Smooth muscle cell (in vitro differentiated cells): ENCODE data around the gene EGLN3. TPM values are rescaled to one million over a fixed set of nuclear protein-coding genes. Genes with fewer than 3 reads are reported as not detected.

Experiments
- DNase-seq: peaks from one replicate; lab custom pipeline; 2025; ENCODE audit not compliant: unreplicated experiment; lab: John Stamatoyannopoulos, UW
- H2AFZ ChIP-seq: fragments of 200-600 bp; sonication (generic); 2 replicates; pipeline ENCODE4 v1.6.0; 2016; ENCODE audit warnings: antibody characterized with exemption, low read depth, mild to moderate bottlenecking
- H3F3A ChIP-seq: fragments of 200-600 bp; sonication (generic); 2 replicates; pipeline ENCODE4 v1.6.0; 2017; ENCODE audit warnings: antibody characterized with exemption, low read depth
- H3K27ac ChIP-seq: fragments of 200-600 bp; sonication (generic); 2 replicates; pipeline ENCODE4 v1.5.1; 2016; ENCODE audit warnings: low read depth, mild to moderate bottlenecking
- H3K27me3 ChIP-seq: fragments of 200-600 bp; sonication (generic); 2 replicates; pipeline ENCODE4 v1.6.1; 2016; ENCODE audit warnings: low read depth, mild to moderate bottlenecking
- H3K36me3 ChIP-seq: fragments of 200-600 bp; sonication (generic); 2 replicates; pipeline ENCODE4 v1.5.1; 2016; ENCODE audit warnings: low read depth
- H3K4me1 ChIP-seq: fragments of 200-600 bp; sonication (generic); 2 replicates; pipeline ENCODE4 v1.5.1; 2016; ENCODE audit warnings: low read depth
- H3K4me2 ChIP-seq: fragments of 200-600 bp; sonication (generic); 2 replicates; pipeline ENCODE4 v1.6.0; 2016; ENCODE audit warnings: mild to moderate bottlenecking
- H3K4me3 ChIP-seq: fragments of 200-600 bp; sonication (generic); 2 replicates; pipeline ENCODE4 v1.5.1; 2016; ENCODE audit warnings: mild to moderate bottlenecking
- H3K79me2 ChIP-seq: fragments of 200-600 bp; sonication (generic); 2 replicates; pipeline ENCODE4 v1.6.0; 2016; ENCODE audit warnings: low read depth, mild to moderate bottlenecking
- H3K9ac ChIP-seq: fragments of 200-600 bp; sonication (generic); 2 replicates; pipeline ENCODE4 v1.6.0; 2016; ENCODE audit warnings: low read depth
- H3K9me3 ChIP-seq: fragments of 200-600 bp; sonication (generic); replicated peaks from 2 replicates; pipeline ENCODE4 v1.5.1; 2016; ENCODE audit warnings: low read depth
- H4K20me1 ChIP-seq: fragments of 200-600 bp; sonication (generic); 2 replicates; pipeline ENCODE4 v1.6.0; 2016; ENCODE audit warnings: low read depth
- WGBS: methylation state at CpG from one replicate; pipeline ENCODE4 v1.1.7; 2016; ENCODE audit warnings: low lambda C conversion rate; 5-methylcytosine and 5-hydroxymethylcytosine counted together
- polyA plus RNA-seq: library from polyadenylated mRNA; unstranded; fragments of >200 nt; fragmentation: Nextera tagmentation; extraction: Ambion mirVana; gene quantifications from 2 replicates; pipeline ENCODE4 v1.2.1, GENCODE V29; 2016
- total RNA-seq: library from RNA; depleted of rRNA; stranded (reverse); fragments of >200 nt; gene quantifications from 2 replicates; pipeline ENCODE4 v1.2.3, GENCODE V29; 2014
- TF ChIP-seq, protein P1 (sequence below): fragments of 200-600 bp; sonication (generic); IDR thresholded peaks from 2 replicates; pipeline ENCODE4 v1.5.1; 2017; ENCODE audit warnings: borderline replicate concordance, mild to moderate bottlenecking, antibody characterized with exemption; ENCODE audit not compliant: insufficient read depth, poor library complexity, severe bottlenecking

The EGLN3 gene
- total and polyA plus RNA-seq, 2 experiments from 2014 or later, result 127 to 146 TPM

DNA sequence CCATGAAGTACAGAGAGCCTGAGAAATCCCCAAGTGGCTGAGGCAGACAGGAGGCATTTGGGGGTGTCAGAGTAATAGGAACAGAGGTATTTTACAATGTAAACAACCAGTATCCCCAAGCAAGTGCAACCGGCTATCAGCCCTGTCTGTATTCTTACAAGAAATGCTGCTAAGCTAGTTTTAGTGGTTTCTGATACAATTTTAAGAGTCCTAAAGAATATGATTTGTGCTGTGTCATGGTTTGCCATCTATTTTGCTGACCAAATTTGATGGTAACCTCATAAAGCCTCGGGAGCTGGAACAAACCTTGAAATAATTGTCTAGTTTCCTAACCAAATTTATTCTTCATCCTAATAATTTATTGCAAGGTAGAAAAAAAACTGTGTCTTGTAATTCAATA is 46.7 kb upstream of the EGLN3 start:
- no peak overlapping the region for H3K9ac ChIP-seq

GRCh38 chr14:33996462-33996861 is 45.6 kb upstream of the EGLN3 start:
- Histone ChIP-seq H3K9me3 (no peaks in the 10 kb centered on the region), H3K4me1 (peaks cover 14% of the 10 kb centered on the region), H3K4me2 (no peak overlapping the region), H4K20me1 (no peaks in the 10 kb centered on the region), H2AFZ (no peak overlapping the region), H3K36me3 (no peaks in the 10 kb centered on the region), H3K27ac (no peak overlapping the region), H3K27me3 (no peaks in the 10 kb centered on the region), H3K9ac (no peak overlapping the region), H3K4me3 (no peak overlapping the region), H3F3A (peaks cover 9% of the 10 kb centered on the region), H3K79me2 (no peaks in the 10 kb centered on the region)
- no peak for DNase-seq
- 95% methylated on average over 7 of the region's 8 CpGs for WGBS
- TF ChIP-seq, protein P1, sequence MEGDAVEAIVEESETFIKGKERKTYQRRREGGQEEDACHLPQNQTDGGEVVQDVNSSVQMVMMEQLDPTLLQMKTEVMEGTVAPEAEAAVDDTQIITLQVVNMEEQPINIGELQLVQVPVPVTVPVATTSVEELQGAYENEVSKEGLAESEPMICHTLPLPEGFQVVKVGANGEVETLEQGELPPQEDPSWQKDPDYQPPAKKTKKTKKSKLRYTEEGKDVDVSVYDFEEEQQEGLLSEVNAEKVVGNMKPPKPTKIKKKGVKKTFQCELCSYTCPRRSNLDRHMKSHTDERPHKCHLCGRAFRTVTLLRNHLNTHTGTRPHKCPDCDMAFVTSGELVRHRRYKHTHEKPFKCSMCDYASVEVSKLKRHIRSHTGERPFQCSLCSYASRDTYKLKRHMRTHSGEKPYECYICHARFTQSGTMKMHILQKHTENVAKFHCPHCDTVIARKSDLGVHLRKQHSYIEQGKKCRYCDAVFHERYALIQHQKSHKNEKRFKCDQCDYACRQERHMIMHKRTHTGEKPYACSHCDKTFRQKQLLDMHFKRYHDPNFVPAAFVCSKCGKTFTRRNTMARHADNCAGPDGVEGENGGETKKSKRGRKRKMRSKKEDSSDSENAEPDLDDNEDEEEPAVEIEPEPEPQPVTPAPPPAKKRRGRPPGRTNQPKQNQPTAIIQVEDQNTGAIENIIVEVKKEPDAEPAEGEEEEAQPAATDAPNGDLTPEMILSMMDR, result no peak

More for the DNA sequence above, 46.7 kb upstream of the EGLN3 start:
- no peaks in the 10 kb centered on the region for H3K27me3 ChIP-seq
- WGBS, result 62% methylated on average over 2 of the region's 2 CpGs
- peaks cover 9% of the 10 kb centered on the region for H3F3A ChIP-seq
- H3K79me2 ChIP-seq, result no peaks in the 10 kb centered on the region
- no peak for DNase-seq
- TF ChIP-seq, protein P1, result no peak
- peaks cover 23% of the 10 kb centered on the region for H3K4me1 ChIP-seq
- peak overlapping the region; percentile 12 for H3K4me2 ChIP-seq
- no peak overlapping the region for H2AFZ ChIP-seq
- H3K27ac ChIP-seq, result peak overlapping the region; percentile 53
- H3K4me3 ChIP-seq, result no peak overlapping the region
- no peaks in the 10 kb centered on the region for H3K36me3 ChIP-seq
- no peaks in the 10 kb centered on the region for H4K20me1 ChIP-seq
- no peaks in the 10 kb centered on the region for H3K9me3 ChIP-seq

GRCh38 chr14:33993246-33993645 is 42.4 kb upstream of the EGLN3 start:
- Histone ChIP-seq H3K9me3 (no peaks in the 10 kb centered on the region), H3K27ac (no peak overlapping the region), H3K9ac (no peak overlapping the region), H3K4me3 (no peak overlapping the region), H2AFZ (no peak overlapping the region), H3K36me3 (no peaks in the 10 kb centered on the region), H3K27me3 (no peaks in the 10 kb centered on the region), H3K4me2 (no peak overlapping the region), H3K79me2 (no peaks in the 10 kb centered on the region), H4K20me1 (no peaks in the 10 kb centered on the region), H3K4me1 (peaks cover 20% of the 10 kb centered on the region), H3F3A (peaks cover 10% of the 10 kb centered on the region)
- WGBS, result 100% methylated on average over 1 of the region's 1 CpG
- TF ChIP-seq, protein P1, result no peak
- no peak for DNase-seq

DNA sequence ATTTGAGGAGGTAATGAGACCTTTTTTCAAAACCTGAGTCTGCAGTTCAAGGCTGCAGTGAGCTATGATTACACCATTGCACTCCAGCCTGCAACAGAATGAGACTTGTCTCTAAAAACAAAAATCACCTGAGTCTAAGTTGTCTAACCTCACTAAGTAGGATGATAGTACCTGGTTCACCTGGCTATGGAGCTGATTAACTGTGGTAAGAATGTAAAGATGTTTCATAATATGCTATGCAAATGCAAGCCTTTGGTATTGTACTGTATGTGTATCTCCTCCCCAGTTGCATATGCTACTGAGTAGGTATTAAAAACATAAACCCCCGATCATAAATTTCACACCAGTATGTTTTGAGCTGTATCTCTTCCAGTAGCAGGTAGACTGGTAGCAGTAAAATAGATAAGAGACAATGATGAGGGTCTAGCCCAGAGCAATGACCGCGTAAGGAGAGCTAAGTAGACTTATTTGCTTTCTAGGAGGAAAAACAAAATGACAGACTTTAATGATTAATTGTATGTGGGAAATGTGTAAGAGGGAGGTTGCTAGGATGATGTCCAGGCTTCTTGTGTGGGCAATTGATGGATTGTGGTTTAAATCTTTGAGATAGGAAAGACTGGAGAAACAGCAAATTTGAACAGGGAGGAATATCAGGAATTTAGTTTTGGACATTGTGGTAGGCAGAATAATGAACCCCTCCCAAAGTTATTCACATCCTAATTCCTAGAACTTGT is 41.6 kb upstream of the EGLN3 start:
- H3K4me3 ChIP-seq, result no peak overlapping the region
- no peak overlapping the region for H3K27ac ChIP-seq
- WGBS, result 87% methylated on average over 3 of the region's 3 CpGs
- no peak overlapping the region for H3K4me2 ChIP-seq
- DNase-seq, result no peak
- H3K4me1 ChIP-seq, result peaks cover 15% of the 10 kb centered on the region
- no peaks in the 10 kb centered on the region for H3K36me3 ChIP-seq
- H3K27me3 ChIP-seq, result no peaks in the 10 kb centered on the region
- H4K20me1 ChIP-seq, result no peaks in the 10 kb centered on the region
- TF ChIP-seq, protein P1, result no peak
- H3K9ac ChIP-seq, result no peak overlapping the region
- no peaks in the 10 kb centered on the region for H3K79me2 ChIP-seq
- H2AFZ ChIP-seq, result no peak overlapping the region
- no peaks in the 10 kb centered on the region for H3K9me3 ChIP-seq
- H3F3A ChIP-seq, result peaks cover 10% of the 10 kb centered on the region
